GM23248 (cell line): Measurements from ENCODE around the gene NAA50.

Experiments used
- EZH2 ChIP-seq: fragments of 200-600 bp; sonication (generic); IDR thresholded peaks from 2 replicates; pipeline ENCODE4 v1.6.1; 2018; ENCODE audit warnings: antibody characterized with exemption, mild to moderate bottlenecking; ENCODE audit not compliant: insufficient read depth, poor library complexity, severe bottlenecking
- EZH2phosphoT487 ChIP-seq: fragments of 200-600 bp; sonication (generic); IDR thresholded peaks from 2 replicates; pipeline ENCODE4 v1.6.1; 2018; ENCODE audit warnings: antibody characterized with exemption, moderate library complexity, mild to moderate bottlenecking, low read depth; ENCODE audit not compliant: insufficient read depth

GRCh38 chr3:113776564-113776963 lies 30.5 kb upstream of the NAA50 start:
- TF ChIP-seq EZH2phosphoT487: no peak
- TF ChIP-seq EZH2: no peak
